Gastroesophageal sphincter (tissue), 3 donors: ENCODE measurements around the gene PMVK.

Experiments
- CTCF ChIP-seq, 4 experiments: fragments of 200-600 bp in 2 of 4; fragments of 450-650 bp in 2 of 4; sonication (generic) in 1 of 4; IDR thresholded peaks; one replicate each; pipeline ENCODE4 v1.5.1; 2017 to 2019; ENCODE audit warnings: antibody characterized with exemption in 4 of 4, mild to moderate bottlenecking in 2 of 4, moderate library complexity in 2 of 4
- POLR2A ChIP-seq, 2 donors: fragments of 450-650 bp; IDR thresholded peaks; one replicate each; pipeline ENCODE4 v1.6.1; 2017; ENCODE audit warnings: antibody characterized with exemption in 2 of 2, mild to moderate bottlenecking in 2 of 2, moderate library complexity in 1 of 2

GRCh38 chr1:154960446-154961136 is 24.1 kb upstream of the PMVK start:
- TF ChIP-seq CTCF (IDR thresholded peaks at IDR 0.05) (no peak), POLR2A (IDR thresholded peaks at IDR 0.05) (no peak)
